Karpas-422 (cell line): ENCODE measurements around the gene TSSK3. TPM values are rescaled to one million over a fixed set of nuclear protein-coding genes. Genes with fewer than 3 reads are reported as not detected.
A peak's percentile ranks its signal among the peaks of the same experiment; 100 is the strongest.

Source experiments
- DNase-seq: peaks from one replicate; pipeline ENCODE4 v3.0.0-alpha.2; 2015
- H2AFZ ChIP-seq: fragments of 200-600 bp; sonication (generic); 2 replicates; pipeline ENCODE4 v1.6.1; 2014; ENCODE audit warnings: antibody characterized with exemption, low read length, mixed read lengths
- H3K27ac ChIP-seq: fragments of 200-600 bp; sonication (generic); 2 replicates; pipeline ENCODE4 v1.5.1; 2014; ENCODE audit warnings: mild to moderate bottlenecking, low read length, moderate library complexity
- H3K27me3 ChIP-seq: fragments of 200-600 bp; sonication (generic); 2 replicates; pipeline ENCODE4 v1.6.1; 2014; ENCODE audit warnings: low read length, mixed read lengths
- H3K36me3 ChIP-seq: fragments of 200-600 bp; sonication (generic); 2 replicates; pipeline ENCODE4 v1.6.1; 2014; ENCODE audit warnings: low read length, mixed read lengths; ENCODE audit not compliant: insufficient read depth
- H3K4me1 ChIP-seq: fragments of 200-600 bp; sonication (generic); 2 replicates; pipeline ENCODE4 v1.6.1; 2014; ENCODE audit warnings: mild to moderate bottlenecking, low read length, mixed read lengths
- H3K4me2 ChIP-seq: fragments of 200-600 bp; sonication (generic); 2 replicates; pipeline ENCODE4 v1.6.1; 2014; ENCODE audit warnings: low read length, low read depth, mild to moderate bottlenecking; ENCODE audit not compliant: poor library complexity, severe bottlenecking
- H3K4me3 ChIP-seq: fragments of 200-600 bp; sonication (generic); 2 replicates; pipeline ENCODE4 v1.5.1; 2014; ENCODE audit warnings: mild to moderate bottlenecking, antibody characterized with exemption, low read length, mixed read lengths
- H3K79me2 ChIP-seq: fragments of 200-600 bp; sonication (generic); 2 replicates; pipeline ENCODE4 v1.6.1; 2014; ENCODE audit warnings: mild to moderate bottlenecking, low read length, mixed read lengths
- H3K9ac ChIP-seq: fragments of 200-600 bp; sonication (generic); 2 replicates; pipeline ENCODE4 v1.6.0; 2014; ENCODE audit warnings: low read length
- H3K9me2 ChIP-seq: fragments of 200-600 bp; sonication (generic), shearing (Covaris generic); replicated peaks from 2 replicates; pipeline ENCODE4 v1.6.0; 2014; ENCODE audit warnings: mild to moderate bottlenecking, low read length, moderate library complexity; ENCODE audit not compliant: insufficient read depth
- H3K9me3 ChIP-seq: fragments of 300-700, 200-600 bp; sonication (generic); 2 replicates; pipeline ENCODE4 v1.6.1; 2014; ENCODE audit warnings: low read length, mixed read lengths
- H4K20me1 ChIP-seq: fragments of 200-600 bp; sonication (generic); 2 replicates; pipeline ENCODE4 v1.6.1; 2014; ENCODE audit warnings: mild to moderate bottlenecking, antibody characterized with exemption, low read length, low read depth; ENCODE audit not compliant: insufficient read depth
- total RNA-seq: library from RNA; depleted of rRNA; stranded (reverse); fragments of >200 nt; shearing (Covaris generic); gene quantifications from 2 replicates; pipeline ENCODE4 v1.2.3, GENCODE V29; 2014; ENCODE audit warnings: low replicate concordance

TSSK3 gene
- total RNA-seq, 1 experiment from 2014 or later, result 1.4 TPM

- H3K4me3 ChIP-seq, result peak overlapping the region; percentile 49
- H2AFZ ChIP-seq, result no peak overlapping the region
- H3K4me1 ChIP-seq, result peaks cover 61% of the 10 kb centered on the region
Observed at GRCh38 chr1:32336591-32336932, 25.8 kb upstream of the TSSK3 start.

GRCh38 chr1:32336963-32337675, 25.2 kb upstream of the TSSK3 start:
- Histone ChIP-seq H3K27ac (peak overlapping the region; percentile 84), H3K27me3 (no peaks in the 10 kb centered on the region), H3K4me2 (peak overlapping the region; percentile 99), H3K9me3 (no peaks in the 10 kb centered on the region), H3K9me2 (no peaks in the 10 kb centered on the region), H3K9ac (peak overlapping the region; percentile 59), H3K4me1 (peaks cover 61% of the 10 kb centered on the region), H3K36me3 (peaks cover 15% of the 10 kb centered on the region; the same call in 1 of the 2 replicates), H3K4me3 (peak overlapping the region; percentile 49), H2AFZ (no peak overlapping the region), H3K79me2 (peaks cover 16% of the 10 kb centered on the region), H4K20me1 (peaks cover 14% of the 10 kb centered on the region; the same call in 1 of the 2 replicates)
- DNase-seq, result peak; percentile 84

More at GRCh38 chr1:32336591-32336932, 25.8 kb upstream of the TSSK3 start:
- Histone ChIP-seq H3K27me3 (no peaks in the 10 kb centered on the region), H3K27ac (peak overlapping the region; percentile 84), H3K9ac (peak overlapping the region; percentile 59; the same call in 1 of the 2 replicates), H3K79me2 (peaks cover 16% of the 10 kb centered on the region), H3K4me2 (peak overlapping the region; percentile 99), H3K9me3 (no peaks in the 10 kb centered on the region), H3K9me2 (no peaks in the 10 kb centered on the region), H3K36me3 (peaks cover 17% of the 10 kb centered on the region; the same call in 1 of the 2 replicates), H4K20me1 (peaks cover 14% of the 10 kb centered on the region; the same call in 1 of the 2 replicates)
- no peak for DNase-seq

GRCh38 chr1:32337855-32338636, 24.3 kb upstream of the TSSK3 start:
- peak overlapping the region; percentile 99 for H3K4me2 ChIP-seq
- H3K36me3 ChIP-seq, result peaks cover 9% of the 10 kb centered on the region; the same call in 1 of the 2 replicates
- no peaks in the 10 kb centered on the region for H3K9me3 ChIP-seq
- H3K4me1 ChIP-seq, result peaks cover 57% of the 10 kb centered on the region
- no peak overlapping the region; the same call in 1 of the 2 replicates for H2AFZ ChIP-seq
- no peaks in the 10 kb centered on the region for H3K27me3 ChIP-seq
- no peaks in the 10 kb centered on the region for H3K9me2 ChIP-seq
- peak; percentile 68 for DNase-seq
- H3K27ac ChIP-seq, result peak overlapping the region; percentile 84
- H4K20me1 ChIP-seq, result peaks cover 14% of the 10 kb centered on the region; the same call in 1 of the 2 replicates
- peaks cover 16% of the 10 kb centered on the region for H3K79me2 ChIP-seq
- peak overlapping the region; percentile 49 for H3K4me3 ChIP-seq
- H3K9ac ChIP-seq, result peak overlapping the region; percentile 59

- Histone ChIP-seq H3K27ac (peak overlapping the region; percentile 84; the same call in 1 of the 2 replicates), H3K36me3 (peaks cover 7% of the 10 kb centered on the region; the same call in 1 of the 2 replicates), H3K4me3 (peak overlapping the region; percentile 49; the same call in 1 of the 2 replicates), H3K79me2 (peaks cover 16% of the 10 kb centered on the region), H3K9me2 (no peaks in the 10 kb centered on the region), H3K9me3 (no peaks in the 10 kb centered on the region), H3K27me3 (no peaks in the 10 kb centered on the region), H3K4me2 (peak overlapping the region; percentile 99), H3K9ac (peak overlapping the region; percentile 59), H2AFZ (no peak overlapping the region; the same call in 1 of the 2 replicates), H3K4me1 (peaks cover 51% of the 10 kb centered on the region), H4K20me1 (peaks cover 14% of the 10 kb centered on the region; the same call in 1 of the 2 replicates)
- DNase-seq, result no peak
Observed at GRCh38 chr1:32338637-32339145, 23.6 kb upstream of the TSSK3 start.

GRCh38 chr1:32339363-32339978, 22.9 kb upstream of the TSSK3 start:
- Histone ChIP-seq H3K4me3 (no peak overlapping the region), H3K27ac (no peak overlapping the region), H3K79me2 (peaks cover 10% of the 10 kb centered on the region), H3K9me3 (no peaks in the 10 kb centered on the region), H4K20me1 (peaks cover 6% of the 10 kb centered on the region; the same call in 1 of the 2 replicates), H3K4me2 (peak overlapping the region; percentile 99), H3K9me2 (no peaks in the 10 kb centered on the region), H3K27me3 (no peaks in the 10 kb centered on the region), H3K4me1 (peaks cover 43% of the 10 kb centered on the region), H3K9ac (peak overlapping the region; percentile 59; the same call in 1 of the 2 replicates), H2AFZ (no peak overlapping the region), H3K36me3 (0 out of 2 replicates have a peak, but pooled peaks cover 4% of the 10 kb centered on the region)
- peak; percentile 67 for DNase-seq

GRCh38 chr1:32341186-32341757, 21.1 kb upstream of the TSSK3 start:
- Histone ChIP-seq H3K36me3 (no peaks in the 10 kb centered on the region), H3K9ac (no peak overlapping the region), H3K4me1 (peaks cover 36% of the 10 kb centered on the region), H2AFZ (no peak overlapping the region), H3K9me2 (no peaks in the 10 kb centered on the region), H3K4me3 (no peak overlapping the region), H3K4me2 (no peak overlapping the region), H3K27ac (no peak overlapping the region), H3K79me2 (no peaks in the 10 kb centered on the region), H4K20me1 (no peaks in the 10 kb centered on the region), H3K9me3 (no peaks in the 10 kb centered on the region), H3K27me3 (no peaks in the 10 kb centered on the region)
- no peak for DNase-seq

GRCh38 chr1:32341971-32342370, 20.4 kb upstream of the TSSK3 start:
- H3K27ac ChIP-seq, result no peak overlapping the region
- H3K27me3 ChIP-seq, result no peaks in the 10 kb centered on the region
- H3K79me2 ChIP-seq, result no peaks in the 10 kb centered on the region
- H3K9me2 ChIP-seq, result no peaks in the 10 kb centered on the region
- H3K9ac ChIP-seq, result no peak overlapping the region
- peaks cover 29% of the 10 kb centered on the region for H3K4me1 ChIP-seq
- H3K9me3 ChIP-seq, result no peaks in the 10 kb centered on the region
- no peak overlapping the region for H3K4me2 ChIP-seq
- H3K4me3 ChIP-seq, result no peak overlapping the region
- H3K36me3 ChIP-seq, result no peaks in the 10 kb centered on the region
- H2AFZ ChIP-seq, result no peak overlapping the region
- no peak for DNase-seq
- no peaks in the 10 kb centered on the region for H4K20me1 ChIP-seq
